Activated CD4-positive, alpha-beta T cell treated with anti-CD3 and anti-CD28 coated beads for 36 hours (primary cell): Measurements from ENCODE around the gene KIF18B. TPM values are rescaled to one million over a fixed set of nuclear protein-coding genes. Genes with fewer than 3 reads are reported as not detected.

Source experiments
- ATAC-seq: fragments of 200-7000 bp; cut with Tn5 transposase; one replicate; pipeline ENCODE4 v1.10.0; 2021; ENCODE audit warnings: mild to moderate bottlenecking, moderate library complexity
- CTCF ChIA-PET: fragments of 350-600 bp; sonication (Branson Sonifier 250); formaldehyde crosslinking; loops from one replicate; lab custom pipeline; 2021; ENCODE audit warnings: antibody characterized with exemption; lab: Charles Lee
- POLR2A ChIA-PET: fragments of 350-600 bp; sonication (Branson Sonifier 250); formaldehyde crosslinking; loops from one replicate; lab custom pipeline; 2021; ENCODE audit warnings: antibody characterized with exemption, inconsistent platforms; lab: Charles Lee
- DNase-seq: peaks from one replicate; pipeline ENCODE4 v3.0.0-alpha.2; 2020
- H3K27ac Mint-ChIP-seq: one replicate; pipeline ENCODE4 v1.8.0; 2021; ENCODE audit warnings: mixed read lengths
- H3K27me3 Mint-ChIP-seq: one replicate; pipeline ENCODE4 v1.8.0; 2021; ENCODE audit warnings: mixed read lengths
- H3K36me3 Mint-ChIP-seq: one replicate; pipeline ENCODE4 v1.8.0; 2021; ENCODE audit warnings: low read depth, mixed read lengths
- H3K4me1 Mint-ChIP-seq: one replicate; pipeline ENCODE4 v1.8.0; 2021; ENCODE audit warnings: mixed read lengths
- H3K4me3 Mint-ChIP-seq: one replicate; pipeline ENCODE4 v1.8.0; 2021; ENCODE audit warnings: mild to moderate bottlenecking, moderate library complexity, mixed read lengths
- H3K9me3 Mint-ChIP-seq: one replicate; pipeline ENCODE4 v1.8.0; 2021; ENCODE audit warnings: low read depth, mixed read lengths
- intact Hi-C, 2 experiments: fragments of 100-400 bp; cut with DNase I in 1 of 2; cut with micrococcal nuclease in 1 of 2; formaldehyde crosslinking; loops; one replicate each; pipeline versions ENCODE4 v1.14.2 to v1.15.1; 2022 to 2024; cut with DNase I, micrococcal nuclease
- total RNA-seq, 2 experiments: library from RNA; stranded (reverse); gene quantifications; one replicate each; pipeline ENCODE4 v1.2.3, GENCODE V29; 2021

KIF18B gene
- total RNA-seq, 2 experiments from 2014 or later = 38.9 to 48.7 TPM

- DNase-seq (no peak), ATAC-seq (no peak)
- CTCF ChIA-PET = interaction anchor here (0.6 to 1.7 kb wide), 3 partner anchors 48 to 181 kb away, joined by 3 to 4 read pairs (median 4); no protein-coding TSS in a partner anchor
- Mint-ChIP-seq H3K27me3 (peaks cover 44% of the 10 kb centered on the region), H3K4me1 (peaks cover 44% of the 10 kb centered on the region), H3K36me3 (no peaks in the 10 kb centered on the region), H3K9me3 (no peaks in the 10 kb centered on the region), H3K4me3 (peak overlapping the region; percentile 64), H3K27ac (peak overlapping the region; percentile 13)
- POLR2A ChIA-PET = interaction anchor here (0.6 kb wide), 1 partner anchor 14 kb away, joined by 6 read pairs; no protein-coding TSS in a partner anchor
- intact Hi-C loops = loop anchor here in 1 of 2 experiments (5.0 kb wide), 1 partner anchor 142 kb away; no protein-coding TSS in a partner anchor
These were observed 21.7 kb upstream of the KIF18B start for GRCh38 chr17:44969144-44969780.

- Mint-ChIP-seq H3K36me3 (no peaks in the 10 kb centered on the region), H3K27ac (no peak within 1 kb of the TSS), H3K4me3 (peak within 1 kb of the TSS; percentile 64), H3K4me1 (peaks cover 44% of the 10 kb centered on the region), H3K27me3 (peaks cover 41% of the 10 kb centered on the region), H3K9me3 (no peaks in the 10 kb centered on the region)
- DNase-seq (peak; percentile 93), ATAC-seq (peak; percentile 79)
- POLR2A ChIA-PET = interaction anchor here (0.6 kb wide), 2 partner anchors 15 to 71 kb away, joined by 3 to 6 read pairs; no protein-coding TSS in a partner anchor
- CTCF ChIA-PET = interaction anchor here (0.5 to 1.7 kb wide), 5 partner anchors 47 to 190 kb away, joined by 3 to 4 read pairs (median 4); no protein-coding TSS in a partner anchor
- intact Hi-C loops = loop anchor here in 1 of 2 experiments (1.0 to 5.0 kb wide), 8 partner anchors 21 to 583 kb away; partner anchors contain the start of genes DCAKD, EFTUD2, KIF18B and PLCD3
These were observed 20.9 kb upstream of the KIF18B start, which contains the start of gene C1QL1 for GRCh38 chr17:44968225-44969143. C1QL1 (minus strand) TSS chr17:44968303; CDS start chr17:44968048, 255 bp downstream.

- CTCF ChIA-PET = interaction anchor here (0.5 to 1.7 kb wide), 2 partner anchors 53 to 66 kb away, joined by 3 to 4 read pairs; no protein-coding TSS in a partner anchor
- POLR2A ChIA-PET = interaction anchor here (0.6 kb wide), 1 partner anchor 70 kb away, joined by 3 read pairs; no protein-coding TSS in a partner anchor
- Mint-ChIP-seq H3K9me3 (no peaks in the 10 kb centered on the region), H3K27me3 (peaks cover 44% of the 10 kb centered on the region), H3K4me3 (no peak overlapping the region), H3K27ac (no peak overlapping the region), H3K4me1 (peaks cover 44% of the 10 kb centered on the region), H3K36me3 (no peaks in the 10 kb centered on the region)
- intact Hi-C loops = loop anchor here in 1 of 2 experiments (1.0 to 5.0 kb wide), 8 partner anchors 21 to 583 kb away; partner anchors contain the start of genes DCAKD, EFTUD2, KIF18B and PLCD3
- DNase-seq = peak; percentile 18
- no peak for ATAC-seq
These were observed 20.3 kb upstream of the KIF18B start for GRCh38 chr17:44967907-44968224.

- intact Hi-C loops = loop anchor here in 1 of 2 experiments (5.0 kb wide), 1 partner anchor 140 kb away; no protein-coding TSS in a partner anchor
- Mint-ChIP-seq H3K4me3 (no peak overlapping the region), H3K27me3 (peaks cover 44% of the 10 kb centered on the region), H3K36me3 (no peaks in the 10 kb centered on the region), H3K27ac (no peak overlapping the region), H3K9me3 (no peaks in the 10 kb centered on the region), H3K4me1 (peaks cover 38% of the 10 kb centered on the region)
- ChIA-PET CTCF (no interaction called here), POLR2A (no interaction called here)
- no peak for ATAC-seq
- no peak for DNase-seq
These were observed 19.7 kb upstream of the KIF18B start for GRCh38 chr17:44967026-44967906.

GRCh38 chr17:44966348-44967025, 18.9 kb upstream of the KIF18B start:
- Mint-ChIP-seq H3K4me3 (no peak overlapping the region), H3K36me3 (no peaks in the 10 kb centered on the region), H3K27ac (no peak overlapping the region), H3K4me1 (peaks cover 30% of the 10 kb centered on the region), H3K27me3 (peaks cover 44% of the 10 kb centered on the region), H3K9me3 (no peaks in the 10 kb centered on the region)
- intact Hi-C loops = loop anchor here in 1 of 2 experiments (5.0 kb wide), 1 partner anchor 139 kb away; no protein-coding TSS in a partner anchor
- DNase-seq (no peak), ATAC-seq (no peak)
- ChIA-PET POLR2A (no interaction called here), CTCF (interaction anchor here (0.6 kb wide), 2 partner anchors 48 to 604 kb away, joined by 3 read pairs; no protein-coding TSS in a partner anchor)

GRCh38 chr17:44965481-44966234, 18.1 kb upstream of the KIF18B start:
- no peak for ATAC-seq
- peaks cover 46% of the 10 kb centered on the region for H3K27me3 Mint-ChIP-seq
- peaks cover 25% of the 10 kb centered on the region for H3K4me1 Mint-ChIP-seq
- no peaks in the 10 kb centered on the region for H3K36me3 Mint-ChIP-seq
- H3K9me3 Mint-ChIP-seq = no peaks in the 10 kb centered on the region
- POLR2A ChIA-PET = interaction anchor here (0.6 kb wide), 1 partner anchor 18 kb away, joined by 3 read pairs; no protein-coding TSS in a partner anchor
- intact Hi-C loops = loop anchor here in 1 of 2 experiments (5.0 kb wide), 1 partner anchor 138 kb away; no protein-coding TSS in a partner anchor
- no peak overlapping the region for H3K27ac Mint-ChIP-seq
- CTCF ChIA-PET = interaction anchor here (0.6 to 0.8 kb wide), 2 partner anchors 53 to 603 kb away, joined by 3 read pairs; no protein-coding TSS in a partner anchor
- H3K4me3 Mint-ChIP-seq = no peak overlapping the region
- DNase-seq = no peak

- Mint-ChIP-seq H3K27me3 (peaks cover 41% of the 10 kb centered on the region), H3K4me3 (no peak overlapping the region), H3K36me3 (no peaks in the 10 kb centered on the region), H3K4me1 (peaks cover 9% of the 10 kb centered on the region), H3K27ac (no peak overlapping the region), H3K9me3 (no peaks in the 10 kb centered on the region)
- ChIA-PET POLR2A (interaction anchor here (0.6 kb wide), 1 partner anchor 52 kb away, joined by 4 read pairs; no protein-coding TSS in a partner anchor), CTCF (interaction anchor here (0.8 kb wide), 1 partner anchor 9 kb away, joined by 3 read pairs; no protein-coding TSS in a partner anchor)
- intact Hi-C loops = loop anchor here in 1 of 2 experiments (5.0 kb wide), 1 partner anchor 405 kb away; the partner anchor contains the start of gene FZD2
- no peak for DNase-seq
- no peak for ATAC-seq
These were observed 14.4 kb upstream of the KIF18B start for GRCh38 chr17:44961921-44962350.

GRCh38 chr17:44960691-44961090, 13.1 kb upstream of the KIF18B start:
- H3K4me1 Mint-ChIP-seq = peaks cover 7% of the 10 kb centered on the region
- no peak for DNase-seq
- intact Hi-C loops = loop anchor here in 1 of 2 experiments (5.0 kb wide), 1 partner anchor 403 kb away; the partner anchor contains the start of gene FZD2
- ATAC-seq = no peak
- CTCF ChIA-PET = interaction anchor here (2.4 kb wide), 1 partner anchor 11 kb away, joined by 8 read pairs; no protein-coding TSS in a partner anchor
- no peaks in the 10 kb centered on the region for H3K36me3 Mint-ChIP-seq
- no peaks in the 10 kb centered on the region for H3K9me3 Mint-ChIP-seq
- H3K4me3 Mint-ChIP-seq = no peak overlapping the region
- no peak overlapping the region for H3K27ac Mint-ChIP-seq
- POLR2A ChIA-PET = no interaction called here
- H3K27me3 Mint-ChIP-seq = peaks cover 30% of the 10 kb centered on the region
